ENCODE results near the gene NOS3. TPM values are rescaled to one million over a fixed set of nuclear protein-coding genes. Genes with fewer than 3 reads are reported as not detected.

The NOS3 gene
- total RNA-seq, 3 donors from 2014 or later: 3.8 to 35.1 (median 5.1) TPM

- no peak for TF ChIP-seq POLR2A (IDR thresholded peaks at IDR 0.05)
- no peak for TF ChIP-seq CTCF (IDR thresholded peaks at IDR 0.05)
- TF ChIP-seq POLR2AphosphoS5 (IDR thresholded peaks at IDR 0.05): no peak
- no peak overlapping the region for H3K4me3 ChIP-seq
- no peaks in the 10 kb centered on the region for H3K4me1 ChIP-seq
- no peak for DNase-seq (ENCODE audit: low spot score in 2 of 2)
- no peak overlapping the region for H3K27ac ChIP-seq
- H3K9me3 ChIP-seq: no peaks in the 10 kb centered on the region
- intact Hi-C loops (cut with DNase I; ENCODE audit: low total_unique reads): loop anchor here (10.0 kb wide), 1 partner anchor 74 kb away; no protein-coding TSS in a partner anchor
- no peaks in the 10 kb centered on the region for H3K36me3 ChIP-seq
- H3K27me3 ChIP-seq: peaks cover 0 to 18% of the 10 kb centered on the region in 2 donors
Observed at GRCh38 chr7:150968734-150969372, 22.0 kb upstream of the NOS3 start.

- H3K4me1 ChIP-seq: no peaks in the 10 kb centered on the region
- intact Hi-C loops (cut with DNase I; ENCODE audit: low total_unique reads): loop anchor here (10.0 kb wide), 1 partner anchor 75 kb away; no protein-coding TSS in a partner anchor
Observed at GRCh38 chr7:150969475-150969874, 21.3 kb upstream of the NOS3 start.

GRCh38 chr7:150970424-150970823 is 20.4 kb upstream of the NOS3 start:
- no peak for DNase-seq (ENCODE audit: low spot score in 2 of 2)
- Histone ChIP-seq H3K4me1 (peaks cover 0 to 8% of the 10 kb centered on the region in 2 donors), H3K4me3 (no peak overlapping the region), H3K36me3 (no peaks in the 10 kb centered on the region), H3K27me3 (peaks cover 5 to 12% of the 10 kb centered on the region in 2 donors), H3K9me3 (no peaks in the 10 kb centered on the region), H3K27ac (no peak overlapping the region)
- intact Hi-C loops (cut with DNase I; ENCODE audit: low total_unique reads): no loop called here
- TF ChIP-seq POLR2A (IDR thresholded peaks at IDR 0.05): no peak
- no peak for TF ChIP-seq CTCF (IDR thresholded peaks at IDR 0.05)
- TF ChIP-seq POLR2AphosphoS5 (IDR thresholded peaks at IDR 0.05): no peak

More at GRCh38 chr7:150969475-150969874, 21.3 kb upstream of the NOS3 start:
- Histone ChIP-seq H3K9me3 (no peaks in the 10 kb centered on the region), H3K27me3 (peaks cover 2 to 17% of the 10 kb centered on the region in 2 donors), H3K4me3 (no peak overlapping the region), H3K36me3 (no peaks in the 10 kb centered on the region), H3K27ac (no peak overlapping the region)
- TF ChIP-seq POLR2A (IDR thresholded peaks at IDR 0.05): no peak
- no peak for TF ChIP-seq POLR2AphosphoS5 (IDR thresholded peaks at IDR 0.05)
- no peak for TF ChIP-seq CTCF (IDR thresholded peaks at IDR 0.05)
- no peak for DNase-seq (ENCODE audit: low spot score in 2 of 2)

GRCh38 chr7:150971242-150972022 is 19.4 kb upstream of the NOS3 start:
- H3K27ac ChIP-seq: no peak overlapping the region

More at GRCh38 chr7:150971242-150972022, 19.4 kb upstream of the NOS3 start:
- Histone ChIP-seq H3K27me3 (peaks cover 8 to 14% of the 10 kb centered on the region in 2 donors), H3K9me3 (no peaks in the 10 kb centered on the region), H3K36me3 (no peaks in the 10 kb centered on the region), H3K4me1 (peaks cover 0 to 9% of the 10 kb centered on the region in 2 donors), H3K4me3 (no peak overlapping the region)
- TF ChIP-seq POLR2AphosphoS5 (IDR thresholded peaks at IDR 0.05): no peak
- TF ChIP-seq POLR2A (IDR thresholded peaks at IDR 0.05): no peak
- no peak for TF ChIP-seq CTCF (IDR thresholded peaks at IDR 0.05)
- no peak for DNase-seq (ENCODE audit: low spot score in 2 of 2)
- intact Hi-C loops (cut with DNase I; ENCODE audit: low total_unique reads): no loop called here
